Smooth muscle cell (in vitro differentiated cells): ENCODE data around the gene SBK2. TPM values are rescaled to one million over a fixed set of nuclear protein-coding genes. Genes with fewer than 3 reads are reported as not detected.
"Not testable (repeated sequence)": the region's sequence is repeated elsewhere in the genome, so short reads cannot be mapped to it uniquely, and the experiment has no call there.

Experiments used
- DNase-seq: peaks from one replicate; lab custom pipeline; 2025; ENCODE audit not compliant: unreplicated experiment; lab: John Stamatoyannopoulos, UW
- H2AFZ ChIP-seq: fragments of 200-600 bp; sonication (generic); 2 replicates; pipeline ENCODE4 v1.6.0; 2016; ENCODE audit warnings: antibody characterized with exemption, low read depth, mild to moderate bottlenecking
- H3F3A ChIP-seq: fragments of 200-600 bp; sonication (generic); 2 replicates; pipeline ENCODE4 v1.6.0; 2017; ENCODE audit warnings: antibody characterized with exemption, low read depth
- H3K27ac ChIP-seq: fragments of 200-600 bp; sonication (generic); 2 replicates; pipeline ENCODE4 v1.5.1; 2016; ENCODE audit warnings: low read depth, mild to moderate bottlenecking
- H3K27me3 ChIP-seq: fragments of 200-600 bp; sonication (generic); 2 replicates; pipeline ENCODE4 v1.6.1; 2016; ENCODE audit warnings: low read depth, mild to moderate bottlenecking
- H3K36me3 ChIP-seq: fragments of 200-600 bp; sonication (generic); 2 replicates; pipeline ENCODE4 v1.5.1; 2016; ENCODE audit warnings: low read depth
- H3K4me1 ChIP-seq: fragments of 200-600 bp; sonication (generic); 2 replicates; pipeline ENCODE4 v1.5.1; 2016; ENCODE audit warnings: low read depth
- H3K4me2 ChIP-seq: fragments of 200-600 bp; sonication (generic); 2 replicates; pipeline ENCODE4 v1.6.0; 2016; ENCODE audit warnings: mild to moderate bottlenecking
- H3K4me3 ChIP-seq: fragments of 200-600 bp; sonication (generic); 2 replicates; pipeline ENCODE4 v1.5.1; 2016; ENCODE audit warnings: mild to moderate bottlenecking
- H3K79me2 ChIP-seq: fragments of 200-600 bp; sonication (generic); 2 replicates; pipeline ENCODE4 v1.6.0; 2016; ENCODE audit warnings: low read depth, mild to moderate bottlenecking
- H3K9ac ChIP-seq: fragments of 200-600 bp; sonication (generic); 2 replicates; pipeline ENCODE4 v1.6.0; 2016; ENCODE audit warnings: low read depth
- H3K9me3 ChIP-seq: fragments of 200-600 bp; sonication (generic); replicated peaks from 2 replicates; pipeline ENCODE4 v1.5.1; 2016; ENCODE audit warnings: low read depth
- H4K20me1 ChIP-seq: fragments of 200-600 bp; sonication (generic); 2 replicates; pipeline ENCODE4 v1.6.0; 2016; ENCODE audit warnings: low read depth
- WGBS: methylation state at CpG from one replicate; pipeline ENCODE4 v1.1.7; 2016; ENCODE audit warnings: low lambda C conversion rate; 5-methylcytosine and 5-hydroxymethylcytosine counted together
- polyA plus RNA-seq: library from polyadenylated mRNA; unstranded; fragments of >200 nt; fragmentation: Nextera tagmentation; extraction: Ambion mirVana; gene quantifications from 2 replicates; pipeline ENCODE4 v1.2.1, GENCODE V29; 2016
- total RNA-seq: library from RNA; depleted of rRNA; stranded (reverse); fragments of >200 nt; gene quantifications from 2 replicates; pipeline ENCODE4 v1.2.3, GENCODE V29; 2014
- TF ChIP-seq, protein P1 (sequence below): fragments of 200-600 bp; sonication (generic); IDR thresholded peaks from 2 replicates; pipeline ENCODE4 v1.5.1; 2017; ENCODE audit warnings: borderline replicate concordance, mild to moderate bottlenecking, antibody characterized with exemption; ENCODE audit not compliant: insufficient read depth, poor library complexity, severe bottlenecking

Gene SBK2, protein sequence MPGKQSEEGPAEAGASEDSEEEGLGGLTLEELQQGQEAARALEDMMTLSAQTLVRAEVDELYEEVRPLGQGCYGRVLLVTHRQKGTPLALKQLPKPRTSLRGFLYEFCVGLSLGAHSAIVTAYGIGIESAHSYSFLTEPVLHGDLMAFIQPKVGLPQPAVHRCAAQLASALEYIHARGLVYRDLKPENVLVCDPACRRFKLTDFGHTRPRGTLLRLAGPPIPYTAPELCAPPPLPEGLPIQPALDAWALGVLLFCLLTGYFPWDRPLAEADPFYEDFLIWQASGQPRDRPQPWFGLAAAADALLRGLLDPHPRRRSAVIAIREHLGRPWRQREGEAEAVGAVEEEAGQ
- not detected in 2 replicates for total RNA-seq
- not detected in 2 replicates for polyA plus RNA-seq

DNA sequence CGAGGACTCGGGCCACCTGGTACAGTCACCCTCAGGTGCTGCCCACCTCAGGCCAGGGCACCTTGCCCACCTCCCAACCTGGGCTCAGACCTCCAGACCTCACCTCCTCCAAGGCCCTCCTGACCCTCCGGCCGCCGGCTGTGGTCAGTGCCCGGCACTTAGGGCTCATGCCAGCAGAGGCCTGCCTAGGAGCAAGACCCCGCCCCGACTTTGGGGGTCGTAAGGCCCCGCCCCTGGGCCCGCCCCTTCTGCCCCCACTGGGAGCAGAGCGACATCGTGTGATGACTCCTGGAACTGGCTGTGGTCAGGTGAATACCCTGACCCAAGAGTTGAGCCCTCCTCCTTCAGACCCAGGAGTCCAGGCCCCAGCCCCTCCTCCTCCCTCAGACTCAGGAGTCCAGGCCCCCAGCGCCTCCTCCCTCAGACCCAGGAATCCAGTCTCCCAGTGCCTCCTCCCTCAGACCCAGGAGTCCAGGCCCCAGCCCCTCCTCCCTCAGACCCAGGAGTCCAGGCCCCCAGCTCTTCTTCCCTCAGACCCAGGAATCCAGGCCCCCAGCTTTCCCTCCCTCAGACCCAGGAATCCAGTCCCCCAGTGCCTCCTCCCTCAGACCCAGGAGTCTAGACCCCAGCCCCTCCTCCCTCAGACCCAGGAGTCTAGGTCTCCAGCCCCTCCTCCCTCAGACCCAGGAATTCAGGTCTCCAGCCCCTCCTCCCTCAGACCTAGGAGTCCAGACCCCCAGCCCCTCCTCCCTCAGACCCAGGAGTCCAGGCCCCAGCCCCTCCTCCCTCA is at the start of gene SBK2:
Gene SBK2, minus strand, starts transcription at position 183 of the 790 bp plus-strand sequence. CDS start 839 bp downstream, outside the sequence.
- Histone ChIP-seq H3K27me3 (no peaks in the 10 kb centered on the region), H2AFZ (no peak within 1 kb of the TSS), H3K4me2 (no peak within 1 kb of the TSS), H4K20me1 (no peaks in the 10 kb centered on the region), H3K4me3 (no peak within 1 kb of the TSS), H3F3A (no peaks in the 10 kb centered on the region), H3K9me3 (no peaks in the 10 kb centered on the region), H3K36me3 (no peaks in the 10 kb centered on the region), H3K79me2 (no peaks in the 10 kb centered on the region), H3K9ac (no peak within 1 kb of the TSS), H3K4me1 (no peaks in the 10 kb centered on the region), H3K27ac (no peak within 1 kb of the TSS)
- WGBS, result 39% methylated on average over 13 of the region's 14 CpGs
- TF ChIP-seq, protein P1, sequence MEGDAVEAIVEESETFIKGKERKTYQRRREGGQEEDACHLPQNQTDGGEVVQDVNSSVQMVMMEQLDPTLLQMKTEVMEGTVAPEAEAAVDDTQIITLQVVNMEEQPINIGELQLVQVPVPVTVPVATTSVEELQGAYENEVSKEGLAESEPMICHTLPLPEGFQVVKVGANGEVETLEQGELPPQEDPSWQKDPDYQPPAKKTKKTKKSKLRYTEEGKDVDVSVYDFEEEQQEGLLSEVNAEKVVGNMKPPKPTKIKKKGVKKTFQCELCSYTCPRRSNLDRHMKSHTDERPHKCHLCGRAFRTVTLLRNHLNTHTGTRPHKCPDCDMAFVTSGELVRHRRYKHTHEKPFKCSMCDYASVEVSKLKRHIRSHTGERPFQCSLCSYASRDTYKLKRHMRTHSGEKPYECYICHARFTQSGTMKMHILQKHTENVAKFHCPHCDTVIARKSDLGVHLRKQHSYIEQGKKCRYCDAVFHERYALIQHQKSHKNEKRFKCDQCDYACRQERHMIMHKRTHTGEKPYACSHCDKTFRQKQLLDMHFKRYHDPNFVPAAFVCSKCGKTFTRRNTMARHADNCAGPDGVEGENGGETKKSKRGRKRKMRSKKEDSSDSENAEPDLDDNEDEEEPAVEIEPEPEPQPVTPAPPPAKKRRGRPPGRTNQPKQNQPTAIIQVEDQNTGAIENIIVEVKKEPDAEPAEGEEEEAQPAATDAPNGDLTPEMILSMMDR, result no peak
- DNase-seq, result no peak

- H3K36me3 ChIP-seq, result no peaks in the 10 kb centered on the region
- peak overlapping the region; percentile 49 for H3K4me3 ChIP-seq
- peak overlapping the region; percentile 93 for H2AFZ ChIP-seq
- peak overlapping the region; percentile 89 for H3K4me2 ChIP-seq
- peak overlapping the region; percentile 51 for H3K9ac ChIP-seq
- no peaks in the 10 kb centered on the region for H4K20me1 ChIP-seq
- DNase-seq, result peak; percentile 59
- TF ChIP-seq, protein P1, result no peak
- peaks cover 9% of the 10 kb centered on the region for H3K4me1 ChIP-seq
- 13% methylated on average over 20 of the region's 36 CpGs for WGBS
- H3F3A ChIP-seq, result peaks cover 5% of the 10 kb centered on the region
- no peaks in the 10 kb centered on the region for H3K27me3 ChIP-seq
- H3K27ac ChIP-seq, result peak overlapping the region; percentile 82
- H3K79me2 ChIP-seq, result no peaks in the 10 kb centered on the region
- no peaks in the 10 kb centered on the region for H3K9me3 ChIP-seq
Observed at GRCh38 chr19:55585658-55586339, 48.9 kb upstream of the SBK2 start.

DNA sequence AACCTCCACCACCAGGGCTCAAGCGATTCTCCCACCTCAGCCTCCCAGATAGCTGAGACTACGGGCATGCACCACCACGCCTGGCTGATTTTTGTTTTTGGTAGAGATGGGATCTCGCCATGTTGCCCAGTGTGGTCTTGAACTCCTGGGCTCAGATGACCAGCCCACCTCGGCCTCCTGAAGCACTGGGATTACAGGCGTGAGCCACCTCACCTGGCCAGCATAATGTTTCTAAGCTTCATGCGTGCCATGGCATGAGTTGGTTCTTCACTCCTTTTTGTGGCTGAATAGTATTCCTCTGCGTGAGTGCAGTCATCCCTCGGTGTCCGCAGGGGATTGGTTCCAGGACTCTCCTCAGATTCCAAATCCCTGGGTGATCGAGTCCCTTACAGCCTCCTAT is 47.9 kb upstream of the SBK2 start:
- Histone ChIP-seq H3K79me2 (peaks cover 6% of the 10 kb centered on the region), H3F3A (peaks cover 5% of the 10 kb centered on the region), H3K9ac (no peak overlapping the region), H4K20me1 (no peaks in the 10 kb centered on the region), H3K36me3 (no peaks in the 10 kb centered on the region), H3K4me1 (peaks cover 9% of the 10 kb centered on the region), H3K4me2 (peak overlapping the region; percentile 89), H2AFZ (peak overlapping the region; percentile 93), H3K27ac (peak overlapping the region; percentile 82), H3K4me3 (no peak overlapping the region), H3K27me3 (no peaks in the 10 kb centered on the region), H3K9me3 (no peaks in the 10 kb centered on the region)
- no peak for DNase-seq
- WGBS, result 87% methylated on average over 11 of the region's 11 CpGs
- TF ChIP-seq, protein P1, result no peak

DNA sequence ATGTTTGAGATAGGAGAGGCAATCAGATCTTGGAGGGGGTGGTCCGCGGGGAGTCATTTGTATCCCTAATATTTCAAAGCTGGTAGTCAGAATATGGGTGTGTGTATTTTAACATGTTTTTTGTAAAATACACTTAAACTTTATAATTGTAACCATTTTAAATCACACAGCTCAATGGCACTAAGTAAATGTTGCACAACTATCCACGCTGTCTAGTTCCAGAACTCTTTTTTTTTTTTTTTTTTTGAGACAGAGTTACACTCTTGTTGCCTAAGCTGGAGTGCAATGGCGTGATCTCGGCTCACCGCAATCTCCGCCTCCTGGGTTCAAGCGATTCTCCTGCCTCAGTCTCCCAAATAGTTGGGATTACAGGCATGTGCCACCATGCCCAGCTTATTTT is 47.0 kb upstream of the SBK2 start:
- H3F3A ChIP-seq, H3K4me1 ChIP-seq, H3K9ac ChIP-seq, DNase-seq, H3K27me3 ChIP-seq, H2AFZ ChIP-seq, H4K20me1 ChIP-seq, H3K27ac ChIP-seq, H3K9me3 ChIP-seq, H3K4me2 ChIP-seq, H3K4me3 ChIP-seq, H3K36me3 ChIP-seq: not testable (repeated sequence)
- 85% methylated on average over 8 of the region's 8 CpGs for WGBS
- peaks cover 13% of the 10 kb centered on the region for H3K79me2 ChIP-seq

DNA sequence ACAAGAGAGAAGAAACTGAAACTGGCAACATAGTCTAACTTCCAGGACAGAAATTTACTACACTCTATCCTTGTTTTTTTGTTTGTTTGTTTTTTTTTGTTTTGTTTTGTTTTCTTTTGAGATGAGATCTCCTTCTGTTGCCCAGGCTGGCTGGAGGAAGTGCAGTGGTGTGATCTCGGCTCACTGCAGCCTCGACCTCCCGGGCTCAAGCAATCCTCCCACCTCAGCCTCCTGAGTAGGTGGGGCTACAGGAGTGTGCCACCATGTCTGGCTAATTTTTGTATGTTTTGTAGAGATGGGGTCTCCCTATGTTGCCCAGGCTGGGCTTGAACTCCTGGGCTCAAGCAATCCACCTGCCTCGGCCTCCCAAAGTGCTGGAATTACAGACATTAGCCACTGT is 45.4 kb upstream of the SBK2 start:
- H3K9me3 ChIP-seq, H3K4me1 ChIP-seq, H3K9ac ChIP-seq, H3K4me2 ChIP-seq, DNase-seq, H3K27me3 ChIP-seq, H3K36me3 ChIP-seq, H3F3A ChIP-seq, H3K4me3 ChIP-seq, H4K20me1 ChIP-seq, H2AFZ ChIP-seq, H3K27ac ChIP-seq: not testable (repeated sequence)
- 89% methylated on average over 4 of the region's 4 CpGs for WGBS
- peaks cover 13% of the 10 kb centered on the region for H3K79me2 ChIP-seq
